Hematopoietic multipotent progenitor cell treated with erythropoietin and hydrocortisone succinate and interleukin-3 and kit ligand, for 17 days (in vitro differentiated cells): ENCODE data around the gene BCORL1.

Experiments
- DNase-seq: peaks from one replicate; pipeline ENCODE4 v3.0.0-alpha.2; 2015; ENCODE audit warnings: low spot score

Gene BCORL1

DNA sequence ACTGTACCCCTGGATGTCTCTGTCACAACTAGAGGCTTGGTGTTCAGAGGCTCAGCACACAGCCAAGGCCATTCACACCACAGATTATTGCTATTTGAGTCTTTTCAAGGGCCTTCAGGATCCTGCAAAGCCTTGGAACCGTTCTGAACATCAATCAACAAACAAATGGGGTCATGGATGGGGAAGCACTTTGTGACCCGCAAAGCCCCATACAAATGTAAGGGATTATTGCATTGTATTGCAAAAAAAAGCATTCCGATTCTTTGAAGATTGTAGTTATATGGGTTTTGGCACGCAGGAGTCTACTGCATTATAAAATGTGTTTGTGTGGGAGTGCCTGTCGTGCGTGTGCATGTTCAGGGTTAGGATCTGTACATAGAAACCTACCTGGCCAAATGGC, 17.3 kb upstream of the BCORL1 start:
- no peak for DNase-seq

DNA sequence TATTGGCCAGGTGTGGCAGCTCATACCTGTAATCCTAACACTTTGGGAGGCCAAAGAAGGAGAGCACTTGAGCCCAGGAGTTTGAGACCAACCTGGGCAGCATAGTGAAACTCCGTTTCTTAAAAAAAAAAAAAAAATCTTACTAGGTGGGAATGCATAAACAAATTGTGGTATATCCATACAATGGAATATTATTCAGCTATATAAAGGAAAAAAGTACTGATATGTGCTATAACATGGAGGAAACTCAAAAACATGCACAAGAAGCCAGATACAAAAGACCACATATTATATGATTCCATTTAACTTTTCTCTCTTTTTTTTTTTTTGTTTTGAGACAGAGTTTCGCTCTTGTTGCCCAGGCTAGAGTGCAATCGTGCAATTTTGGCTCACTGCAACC, 13.5 kb upstream of the BCORL1 start:
- no peak for DNase-seq

DNA sequence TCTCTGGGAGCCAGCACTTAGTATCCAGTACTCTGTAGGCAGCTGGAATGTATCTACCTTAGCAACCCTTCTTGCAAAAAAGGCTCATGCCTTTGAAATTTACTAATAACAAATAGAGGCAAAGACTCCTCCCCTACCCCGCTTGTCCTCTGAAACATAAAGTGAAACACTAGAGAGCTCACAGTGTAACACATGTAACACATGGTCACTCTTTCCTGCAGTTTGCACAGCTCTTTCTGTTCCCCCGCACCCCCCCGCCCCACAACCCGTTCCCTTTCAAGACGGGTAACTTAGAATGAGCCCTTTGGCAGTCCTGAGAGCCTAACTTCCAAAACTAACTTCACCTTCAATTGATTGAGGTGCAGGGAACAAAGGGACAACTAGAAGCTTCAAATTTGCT, 6.0 kb upstream of the BCORL1 start:
- DNase-seq: no peak

DNA sequence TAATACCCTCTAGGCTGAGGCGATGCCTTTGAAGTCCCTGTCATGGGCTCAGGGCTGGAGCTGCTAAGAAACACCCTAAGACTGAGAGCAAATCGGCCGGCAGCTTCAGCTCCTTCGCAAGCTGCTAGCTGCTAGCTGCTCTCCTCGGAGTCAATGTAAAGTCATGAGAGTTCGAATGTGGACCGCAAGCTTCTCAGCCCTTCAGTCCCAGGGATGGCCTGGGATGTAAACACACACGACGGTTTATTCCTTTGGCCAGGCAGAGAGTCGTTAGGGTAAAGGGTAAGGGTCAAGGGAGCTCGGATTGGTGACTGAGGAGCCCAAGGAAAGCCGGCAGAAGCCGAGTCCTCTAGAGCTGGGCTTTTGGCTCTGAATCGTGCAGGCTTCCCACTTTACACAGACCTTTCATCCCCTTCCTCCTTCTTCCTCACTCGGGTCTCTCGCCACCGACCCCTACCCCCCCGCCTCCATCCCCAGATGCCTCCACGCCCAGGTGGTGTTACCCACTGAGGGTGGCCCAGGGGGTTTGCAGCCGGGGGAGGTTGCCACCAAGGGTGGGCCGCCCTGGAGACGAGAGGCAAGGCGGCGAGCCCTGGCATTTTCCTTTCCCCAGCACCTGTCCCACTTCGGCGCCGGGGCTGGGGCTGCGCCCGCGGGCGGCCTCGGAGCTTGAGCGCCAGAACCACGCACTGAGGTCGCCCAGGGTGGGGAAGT, 3.1 kb upstream of the BCORL1 start:
- no peak for DNase-seq

DNA sequence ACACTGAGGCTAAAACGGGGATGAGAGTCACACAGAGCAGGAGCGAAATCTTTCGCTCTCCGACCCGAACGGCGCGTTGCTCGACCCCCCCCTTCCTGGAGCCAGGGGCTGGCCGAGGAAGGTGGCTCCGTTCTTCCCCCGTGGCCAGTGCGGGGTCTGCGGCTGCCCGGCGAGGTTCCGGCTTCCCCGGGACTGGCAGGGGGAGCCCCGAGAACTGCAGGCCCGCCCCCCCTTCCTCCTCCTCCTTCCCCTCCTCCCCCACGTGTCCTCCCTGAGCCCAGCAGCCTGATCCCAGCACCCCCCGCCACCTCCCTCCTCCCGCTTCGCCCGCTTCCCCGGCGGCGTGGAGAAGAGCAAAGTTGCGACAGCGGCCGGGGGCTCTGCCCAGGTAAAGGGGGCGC, 2.4 kb upstream of the BCORL1 start:
- DNase-seq: no peak

DNA sequence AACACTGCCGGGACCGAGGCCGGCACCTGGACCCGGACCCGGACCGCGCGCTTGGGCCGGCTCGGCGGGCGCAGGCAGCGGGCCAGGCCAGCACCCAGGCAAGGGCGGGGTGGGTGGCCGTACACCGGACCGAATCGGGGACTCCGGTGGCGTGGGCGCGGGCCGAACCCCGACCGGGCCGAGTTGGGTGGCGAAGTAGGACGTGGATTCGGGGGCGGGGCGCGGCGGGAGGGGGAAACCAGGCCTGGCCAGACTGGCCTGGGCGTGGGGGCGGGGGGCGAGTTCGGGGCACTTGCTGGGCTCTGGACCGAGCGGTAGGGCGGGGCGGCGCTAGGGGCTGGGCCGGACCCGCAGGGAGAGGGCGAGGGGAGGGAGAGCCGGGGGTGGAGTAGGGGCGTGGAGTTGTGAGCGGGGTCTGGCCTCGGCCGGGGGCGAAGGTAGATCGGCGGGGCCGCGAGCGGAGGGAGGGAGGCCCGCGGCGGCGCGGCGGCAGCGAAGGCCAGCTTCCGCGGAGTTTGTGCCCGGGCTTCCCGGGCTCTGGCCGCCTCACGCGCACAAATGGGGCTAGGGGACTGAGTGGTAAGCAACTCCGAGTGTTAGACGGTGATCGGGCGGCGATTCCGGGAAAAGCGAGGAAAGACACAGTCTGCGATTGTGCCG, 1.8 kb upstream of the BCORL1 start:
- DNase-seq: no peak

DNA sequence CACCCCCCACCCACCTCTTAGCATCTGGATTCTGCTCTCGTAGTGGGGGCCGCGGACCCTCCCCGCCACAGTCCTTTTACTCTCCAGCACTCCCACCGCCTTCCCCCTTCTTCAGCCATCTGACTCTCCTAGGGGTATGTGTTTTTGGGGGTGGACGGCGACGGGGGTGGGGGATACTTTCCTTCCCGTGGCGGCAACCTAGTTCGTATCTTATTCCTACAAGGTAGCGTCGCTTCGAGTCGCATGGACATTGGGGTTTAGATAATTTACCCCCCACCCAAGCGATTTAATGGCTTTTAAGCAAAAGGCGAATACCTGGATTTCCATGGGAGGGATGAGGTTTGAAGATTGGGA, 1.3 kb upstream of the BCORL1 start:
- DNase-seq: no peak

DNA sequence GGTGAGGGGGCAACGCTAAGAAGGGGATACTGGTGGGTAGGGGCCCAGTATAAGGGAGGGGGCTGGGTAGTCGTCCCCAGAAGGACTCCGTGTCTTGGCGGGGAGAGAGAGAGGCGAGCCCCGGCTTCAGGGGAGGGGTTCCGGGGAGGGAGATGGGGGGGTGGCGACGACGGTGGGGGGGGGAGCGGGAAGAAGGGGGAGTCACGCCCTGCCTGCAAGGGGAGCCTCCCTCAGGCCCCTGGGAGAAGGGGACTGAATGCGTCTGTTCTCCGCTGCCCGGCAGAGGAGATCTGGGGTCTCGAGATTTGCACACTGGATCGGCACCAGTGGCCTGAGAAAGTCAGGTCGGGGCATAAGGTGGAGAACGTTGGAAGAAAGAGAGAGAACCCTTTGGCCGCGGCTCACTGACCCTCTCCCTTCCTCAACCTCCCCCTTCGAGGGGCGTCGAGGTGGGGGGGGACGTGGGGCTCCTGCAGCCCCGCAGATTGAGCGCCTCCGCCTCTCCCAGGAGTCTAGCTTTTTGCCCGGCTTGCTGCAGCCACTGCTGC, 609 bp upstream of the BCORL1 start:
- no peak for DNase-seq

DNA sequence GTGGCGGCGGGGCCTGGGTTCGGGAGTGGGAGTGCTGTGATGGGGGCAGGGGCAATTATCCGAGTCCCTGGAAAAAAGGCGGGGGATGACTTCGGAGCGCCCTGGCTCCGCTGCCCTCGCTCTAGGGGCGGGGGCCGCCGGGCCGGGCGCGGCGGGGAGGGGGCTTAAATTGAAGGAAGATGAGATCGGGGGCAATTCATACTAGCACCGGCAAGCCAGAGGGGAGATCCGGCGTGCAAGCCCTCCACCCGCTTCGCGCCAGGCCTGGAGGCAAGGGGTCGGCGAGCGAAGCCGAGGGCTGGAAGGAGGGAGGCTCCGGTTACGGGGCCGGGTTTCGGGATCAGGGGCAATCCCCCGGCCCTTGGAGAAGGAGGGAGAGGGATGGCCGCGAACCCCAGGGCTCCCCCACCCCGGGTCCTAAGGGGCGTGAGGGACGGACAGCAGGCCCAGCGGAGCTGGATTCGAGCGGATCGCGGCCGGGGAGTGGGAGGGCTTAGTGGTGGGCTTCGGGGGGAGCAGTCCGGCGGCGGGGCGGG, 1.2 kb downstream of the BCORL1 start:
- no peak for DNase-seq

DNA sequence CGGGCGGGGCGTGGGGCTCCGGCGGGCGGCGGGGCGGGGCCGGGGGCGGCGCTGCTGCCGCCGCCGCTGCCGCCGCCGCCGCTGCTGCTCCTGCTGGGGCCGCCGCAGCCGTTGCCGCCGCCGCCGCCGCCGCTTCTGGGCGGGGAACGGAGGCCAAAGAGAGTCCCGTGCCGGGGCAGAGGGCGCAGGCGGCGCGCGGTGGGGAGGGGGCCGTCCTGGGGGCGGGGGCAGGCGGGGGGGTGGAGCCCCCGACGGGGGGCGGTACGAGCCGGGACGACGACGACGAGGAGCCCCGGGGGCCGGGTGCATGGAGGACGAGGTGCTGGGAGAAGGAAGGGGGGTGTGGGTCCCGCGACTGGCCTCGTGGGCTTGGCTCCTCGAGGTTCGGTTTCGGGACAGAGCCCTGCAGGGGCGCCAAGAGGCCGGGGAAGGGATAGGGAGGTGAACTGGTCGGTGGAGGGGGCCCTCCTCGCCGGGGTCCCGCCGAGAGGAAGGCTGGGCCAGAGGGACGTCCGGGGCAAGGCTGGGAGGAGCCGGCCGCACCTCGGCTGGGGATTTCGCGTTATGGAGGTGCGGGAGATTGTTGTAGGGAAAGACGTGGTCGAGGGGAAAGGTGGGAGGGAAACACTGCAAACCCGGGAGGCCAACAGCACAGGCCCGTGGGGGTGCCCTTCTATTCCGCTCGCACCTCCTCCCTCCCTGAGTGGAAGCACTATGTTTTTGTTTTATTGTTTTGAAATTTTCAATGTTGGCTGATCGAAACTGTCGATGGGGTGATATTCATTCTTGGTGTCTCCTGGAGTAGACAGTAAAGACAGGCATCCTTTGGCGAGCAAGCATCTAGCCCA, 1.9 kb downstream of the BCORL1 start:
- DNase-seq: no peak

DNA sequence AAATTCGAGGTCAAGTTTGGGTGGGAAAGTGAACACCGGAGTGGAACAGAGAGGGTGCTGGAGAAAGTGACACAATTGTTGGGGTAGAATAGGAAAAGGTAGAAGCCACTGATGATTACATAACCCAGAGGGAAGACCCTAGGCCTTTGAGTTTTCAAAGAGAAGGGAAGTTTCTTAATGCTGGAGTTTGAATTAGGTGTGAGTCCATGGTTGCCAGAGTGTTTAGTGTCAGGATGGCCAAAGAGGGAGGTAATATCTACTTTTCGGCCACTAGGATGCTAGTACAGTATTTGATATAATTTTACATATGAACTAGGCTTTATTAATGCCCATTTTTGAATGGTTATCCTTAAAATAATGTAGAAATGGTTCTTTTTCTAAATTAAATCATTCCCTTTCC, 5.4 kb downstream of the BCORL1 start:
- no peak for DNase-seq

DNA sequence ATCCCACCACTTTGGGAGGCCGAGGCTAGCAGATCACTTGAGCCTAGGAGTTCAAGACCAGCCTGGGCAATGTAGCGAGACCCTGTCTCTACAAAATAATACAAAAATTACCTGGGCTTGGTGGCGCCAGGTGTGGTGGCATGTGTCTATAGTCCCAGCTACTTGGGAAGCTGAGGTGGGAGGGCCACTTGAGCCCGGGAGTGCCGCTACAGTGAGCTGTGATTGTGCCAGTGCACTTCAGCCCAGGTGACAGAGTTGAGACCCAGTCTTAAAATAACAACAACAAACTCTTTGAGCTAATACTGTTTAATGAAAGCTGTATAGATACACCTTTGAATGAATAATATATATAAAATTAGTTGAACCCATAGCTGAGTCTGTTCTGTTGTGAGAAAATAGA, 9.7 kb downstream of the BCORL1 start:
- DNase-seq: no peak

DNA sequence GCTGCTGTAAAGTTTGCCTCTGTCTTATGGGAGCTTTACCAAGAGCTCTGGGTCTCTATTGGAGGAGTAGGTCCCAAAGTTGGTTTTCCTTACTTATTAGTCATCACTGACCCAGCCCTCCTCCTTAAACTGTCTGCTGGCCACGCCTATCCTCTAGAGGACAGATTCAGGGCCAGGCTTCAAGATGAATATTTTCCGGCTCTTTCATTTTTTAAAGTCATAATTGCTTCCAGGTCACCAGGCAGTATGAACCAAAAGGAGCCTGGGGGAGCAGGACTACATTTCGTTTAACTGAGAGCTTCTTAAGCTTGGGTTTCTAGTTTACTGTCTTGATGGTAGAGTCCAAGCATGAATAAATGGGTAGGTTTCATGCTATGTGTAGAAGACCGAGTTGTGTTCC, 13.7 kb downstream of the BCORL1 start:
- DNase-seq: no peak

DNA sequence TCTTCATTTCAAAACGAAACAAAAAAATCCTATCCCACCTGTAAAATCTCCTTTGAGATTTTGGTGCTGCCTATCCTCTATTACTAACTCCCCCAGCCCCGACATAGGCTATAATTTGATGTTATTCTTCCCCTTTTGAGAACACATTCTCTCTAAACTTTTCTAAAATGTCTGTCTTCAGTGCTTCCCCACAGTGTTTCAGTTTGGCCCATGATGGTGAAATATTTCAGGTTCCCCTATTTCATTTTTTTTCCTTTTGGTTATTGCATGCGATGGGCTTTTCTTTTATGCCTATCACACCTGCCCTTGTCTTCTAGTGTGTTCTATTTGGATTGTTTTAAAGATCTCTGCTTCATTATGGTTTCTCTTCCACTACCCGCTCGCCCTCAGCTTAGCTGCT, 14.7 kb downstream of the BCORL1 start:
- no peak for DNase-seq

DNA sequence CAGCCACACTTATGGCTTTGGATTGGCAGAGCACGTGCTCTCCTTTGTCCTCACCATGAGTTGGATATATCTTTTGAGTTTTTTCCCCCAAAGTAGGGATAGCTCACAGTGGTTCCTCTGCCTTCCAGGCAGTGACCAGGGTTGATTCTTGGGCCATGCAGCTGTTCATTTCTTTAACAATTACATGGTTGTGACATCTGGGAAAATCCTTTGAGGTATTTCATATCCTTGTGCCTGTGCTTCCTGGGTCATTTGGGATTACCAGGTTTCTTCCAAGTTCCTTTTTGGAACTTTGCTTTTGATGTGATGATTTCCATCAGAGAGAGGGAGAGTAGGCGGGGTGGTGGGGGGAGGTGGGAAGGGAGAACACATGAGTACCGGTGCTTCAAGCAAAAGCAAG, 15.6 kb downstream of the BCORL1 start:
- no peak for DNase-seq

DNA sequence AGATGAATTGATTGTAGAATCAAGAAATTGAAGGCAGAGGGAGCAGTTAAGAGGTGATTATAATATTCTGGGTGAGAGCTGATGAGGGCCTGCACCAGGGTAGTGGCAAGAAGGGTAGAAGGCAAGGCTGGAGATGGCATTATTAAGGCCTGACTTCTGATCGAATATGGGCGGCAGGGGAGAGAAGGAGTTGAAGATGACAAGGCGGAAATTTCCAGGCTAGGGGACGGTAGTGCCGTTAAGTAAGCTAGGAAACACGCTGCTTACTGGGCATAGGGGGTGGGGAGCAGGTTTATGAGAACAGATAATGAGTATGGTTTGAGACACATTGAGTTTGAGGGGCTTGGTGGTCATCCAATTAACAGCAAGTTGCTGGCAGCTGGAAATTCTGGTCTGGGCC, 19.5 kb downstream of the BCORL1 start:
- DNase-seq: no peak

DNA sequence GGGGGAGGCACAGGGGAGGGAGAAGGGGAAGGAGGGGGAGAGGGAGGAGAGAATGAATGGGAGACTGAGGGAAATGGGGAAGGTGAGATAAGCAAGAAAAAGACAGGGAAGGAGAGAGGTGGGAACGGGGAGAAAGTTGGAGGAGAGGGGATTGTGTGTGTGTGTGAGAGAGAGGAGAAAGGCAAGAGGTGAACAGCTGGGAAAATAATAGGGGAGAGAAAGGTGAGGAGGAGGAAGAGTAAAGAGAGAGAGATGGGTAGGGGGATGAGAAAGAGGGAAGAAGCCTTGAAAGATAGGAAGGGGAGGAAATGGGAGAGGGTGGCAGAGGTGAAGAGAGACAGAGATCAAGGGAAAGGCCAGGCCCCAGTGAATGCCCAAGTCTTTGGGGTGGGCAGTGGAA, 20.1 kb downstream of the BCORL1 start:
- no peak for DNase-seq

DNA sequence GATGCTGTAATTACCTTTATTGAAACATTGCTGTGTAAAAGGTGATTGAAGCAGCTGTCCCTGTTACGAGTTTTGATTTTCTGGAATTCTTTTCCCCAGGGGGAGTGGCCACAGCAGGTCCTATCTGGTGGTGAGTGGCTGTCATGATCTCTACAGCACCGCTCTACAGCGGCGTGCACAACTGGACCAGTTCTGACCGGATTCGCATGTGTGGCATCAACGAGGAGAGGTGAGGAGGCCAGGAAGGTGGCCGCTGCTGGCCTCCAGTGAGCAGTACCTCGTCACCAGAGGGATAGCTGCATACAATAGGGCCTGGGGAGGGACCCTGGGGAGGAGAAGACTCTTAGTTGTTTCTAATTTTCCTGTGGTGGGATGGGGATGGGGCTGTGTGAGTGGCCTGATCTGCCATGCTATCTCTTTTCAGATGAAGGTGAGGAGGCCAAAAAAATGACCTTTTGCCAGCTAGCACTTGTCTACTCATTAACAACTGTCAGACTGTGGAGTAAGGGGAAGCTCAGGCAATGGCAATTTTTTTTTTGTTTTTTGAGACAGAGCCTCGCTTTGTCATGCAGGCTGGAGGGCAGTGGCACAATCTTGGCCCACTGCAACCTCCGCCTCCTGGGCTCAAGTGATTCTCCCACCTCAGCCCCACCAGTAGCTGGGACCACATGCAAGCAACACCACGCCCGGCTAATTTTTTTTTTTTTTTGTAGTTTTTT, 22.8 kb downstream of the BCORL1 start:
- no peak for DNase-seq

DNA sequence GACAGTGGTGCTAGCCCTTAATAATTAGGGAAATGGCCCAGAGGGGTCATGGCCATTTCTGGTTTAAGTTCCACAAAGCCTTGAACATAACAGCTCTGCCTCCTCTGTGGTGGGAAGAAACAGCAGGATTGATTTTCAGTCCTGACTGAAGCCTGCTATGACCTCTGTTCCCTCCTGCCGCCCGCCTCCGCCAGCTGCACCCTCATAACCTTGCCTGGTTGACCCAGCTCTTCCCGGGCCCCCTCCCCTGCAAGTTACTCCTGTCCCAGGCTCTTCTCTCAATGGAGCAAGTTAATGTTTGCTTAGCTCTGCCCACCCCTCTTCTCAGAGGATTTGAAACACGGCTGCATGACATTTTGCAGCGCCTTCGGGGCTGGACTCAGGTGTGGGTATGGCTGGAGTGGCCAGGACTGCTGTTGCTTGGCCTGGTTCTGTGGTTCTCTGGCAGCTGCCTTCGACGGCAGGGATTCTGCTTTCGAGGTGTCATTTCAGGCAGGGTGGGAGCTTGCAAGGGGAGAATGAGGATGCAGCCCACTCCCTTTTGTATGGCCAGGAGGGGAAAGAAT, 27.3 kb downstream of the BCORL1 start:
- DNase-seq: no peak

DNA sequence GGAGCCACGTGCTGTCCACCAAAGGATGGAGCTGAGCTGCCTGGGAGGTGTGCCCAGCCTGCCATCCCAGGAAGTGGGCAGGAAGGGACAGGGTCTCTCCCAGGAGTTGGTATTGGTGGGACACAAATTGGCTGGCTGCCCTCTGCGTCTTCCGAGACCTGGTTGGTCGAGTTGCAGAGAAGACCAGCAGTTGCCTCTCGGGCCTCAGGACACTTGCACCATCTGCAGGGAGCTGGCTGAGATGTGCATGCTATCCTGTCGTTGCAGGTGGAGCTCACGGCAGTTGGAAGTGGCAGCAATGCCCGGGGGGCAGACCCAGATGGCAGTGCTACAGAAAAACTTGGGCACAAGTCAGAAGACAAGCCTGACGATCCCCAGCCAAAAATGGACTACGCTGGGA, 30.2 kb downstream of the BCORL1 start:
- DNase-seq: no peak

DNA sequence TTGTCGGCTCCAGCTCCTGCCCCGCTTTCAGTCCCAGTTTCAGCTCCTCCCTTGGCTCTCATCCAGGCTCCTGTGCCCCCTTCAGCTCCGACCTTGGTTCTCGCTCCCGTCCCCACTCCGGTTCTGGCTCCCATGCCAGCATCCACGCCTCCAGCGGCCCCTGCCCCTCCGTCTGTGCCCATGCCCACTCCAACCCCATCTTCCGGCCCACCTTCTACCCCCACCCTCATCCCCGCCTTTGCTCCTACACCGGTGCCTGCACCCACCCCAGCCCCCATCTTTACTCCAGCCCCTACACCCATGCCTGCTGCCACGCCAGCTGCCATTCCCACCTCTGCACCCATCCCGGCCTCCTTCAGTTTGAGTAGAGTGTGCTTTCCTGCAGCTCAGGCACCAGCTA, 31.2 kb downstream of the BCORL1 start:
- DNase-seq: no peak

DNA sequence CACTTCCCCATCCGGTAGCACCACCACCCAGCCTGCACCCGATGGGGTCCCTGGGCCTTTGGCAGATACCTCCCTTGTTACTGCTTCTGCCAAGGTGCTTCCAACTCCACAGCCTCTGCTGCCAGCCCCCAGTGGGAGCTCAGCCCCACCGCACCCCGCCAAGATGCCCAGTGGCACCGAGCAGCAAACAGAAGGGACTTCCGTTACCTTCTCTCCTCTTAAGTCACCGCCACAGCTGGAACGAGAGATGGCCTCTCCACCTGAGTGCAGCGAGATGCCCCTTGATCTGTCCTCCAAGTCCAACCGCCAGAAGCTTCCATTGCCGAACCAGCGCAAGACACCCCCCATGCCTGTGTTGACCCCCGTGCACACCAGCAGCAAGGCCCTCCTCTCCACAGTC, 31.9 kb downstream of the BCORL1 start:
- no peak for DNase-seq
